Subcutaneous abdominal adipose tissue (tissue), 5 donors: ENCODE data around the gene ARHGAP44.
A peak's percentile ranks its signal among the peaks of the same experiment; 100 is the strongest.

Experiments
- H3K27ac ChIP-seq: one replicate; pipeline ENCODE4 v1.7.0; 2013; ENCODE audit warnings: low read depth, mild to moderate bottlenecking, inconsistent platforms, low read length, moderate library complexity
- H3K27me3 ChIP-seq, 5 donors: one replicate each; pipeline ENCODE4 v1.7.0; 2013; ENCODE audit warnings: low read length in 5 of 5, inconsistent platforms in 1 of 5; ENCODE audit not compliant: control insufficient read depth in 5 of 5, insufficient read depth in 4 of 5
- H3K36me3 ChIP-seq, 5 donors: one replicate each; pipeline ENCODE4 v1.7.0; 2013; ENCODE audit warnings: low read length in 5 of 5; ENCODE audit not compliant: control insufficient read depth in 5 of 5, insufficient read depth in 5 of 5
- H3K4me1 ChIP-seq, 5 donors: one replicate each; pipeline ENCODE4 v1.7.0; 2013; ENCODE audit warnings: low read length in 5 of 5, mild to moderate bottlenecking in 3 of 5, moderate library complexity in 1 of 5; ENCODE audit not compliant: control insufficient read depth in 5 of 5, insufficient read depth in 5 of 5
- H3K4me3 ChIP-seq, 5 donors: one replicate each; pipeline ENCODE4 v1.7.0; 2013; ENCODE audit warnings: low read length in 5 of 5, low read depth in 1 of 5
- H3K9ac ChIP-seq, 5 donors: one replicate each; pipeline ENCODE4 v1.7.0; 2013; ENCODE audit warnings: low read length in 5 of 5, mild to moderate bottlenecking in 4 of 5, moderate library complexity in 3 of 5
- H3K9me3 ChIP-seq, 5 donors: one replicate each; pipeline ENCODE4 v1.7.0; 2013; ENCODE audit warnings: low read length in 5 of 5; ENCODE audit not compliant: control insufficient read depth in 5 of 5
- donor health status: healthy.
- donor health status: healthy.
- donor health status: healthy.
- donor health status: healthy.
- donor health status: healthy.

The ARHGAP44 gene

GRCh38 chr17:13003927-13004326 is 214.6 kb downstream of the ARHGAP44 start:
- H3K4me3 ChIP-seq: no peak overlapping the region
- H3K36me3 ChIP-seq: peaks cover 18 to 86% (median 78%) of the 10 kb centered on the region in 5 donors
- H3K27me3 ChIP-seq: no peaks in the 10 kb centered on the region
- H3K9ac ChIP-seq: no peak overlapping the region
- H3K9me3 ChIP-seq: no peaks in the 10 kb centered on the region
- H3K4me1 ChIP-seq: peaks cover 0 to 3% (median 0%) of the 10 kb centered on the region in 5 donors
- H3K27ac ChIP-seq: no peak overlapping the region

GRCh38 chr17:13004336-13004735 is 215.0 kb downstream of the ARHGAP44 start:
- Histone ChIP-seq H3K27me3 (no peaks in the 10 kb centered on the region), H3K4me3 (no peak overlapping the region), H3K9ac (no peak overlapping the region), H3K9me3 (no peaks in the 10 kb centered on the region), H3K36me3 (peaks cover 21 to 84% (median 75%) of the 10 kb centered on the region in 5 donors), H3K4me1 (peaks cover 0 to 3% (median 0%) of the 10 kb centered on the region in 5 donors), H3K27ac (no peak overlapping the region)

- Histone ChIP-seq H3K9me3 (no peaks in the 10 kb centered on the region), H3K36me3 (peaks cover 23 to 84% (median 75%) of the 10 kb centered on the region in 5 donors), H3K27me3 (no peaks in the 10 kb centered on the region)
Measured at GRCh38 chr17:13005530-13005929, 216.2 kb downstream of the ARHGAP44 start.

GRCh38 chr17:13008461-13008860 is 219.2 kb downstream of the ARHGAP44 start:
- Histone ChIP-seq H3K4me1 (no peaks in the 10 kb centered on the region), H3K36me3 (peaks cover 35 to 89% (median 80%) of the 10 kb centered on the region in 5 donors), H3K27ac (no peak overlapping the region), H3K9ac (no peak overlapping the region), H3K9me3 (no peaks in the 10 kb centered on the region), H3K27me3 (no peaks in the 10 kb centered on the region), H3K4me3 (no peak overlapping the region)

More at GRCh38 chr17:13005530-13005929, 216.2 kb downstream of the ARHGAP44 start:
- Histone ChIP-seq H3K9ac (no peak overlapping the region), H3K27ac (no peak overlapping the region), H3K4me1 (peaks cover 0 to 3% (median 0%) of the 10 kb centered on the region in 5 donors), H3K4me3 (no peak overlapping the region)

GRCh38 chr17:13010959-13011358 is 221.7 kb downstream of the ARHGAP44 start:
- peaks cover 0 to 2% (median 0%) of the 10 kb centered on the region in 5 donors for H3K4me1 ChIP-seq
- H3K36me3 ChIP-seq: peaks cover 41 to 89% (median 76%) of the 10 kb centered on the region in 5 donors
- H3K9ac ChIP-seq: no peak overlapping the region

GRCh38 chr17:13014801-13015200 is 225.5 kb downstream of the ARHGAP44 start:
- H3K27ac ChIP-seq: no peak overlapping the region

More at GRCh38 chr17:13010959-13011358, 221.7 kb downstream of the ARHGAP44 start:
- H3K4me3 ChIP-seq: no peak overlapping the region
- H3K9me3 ChIP-seq: no peaks in the 10 kb centered on the region
- H3K27ac ChIP-seq: no peak overlapping the region
- no peaks in the 10 kb centered on the region for H3K27me3 ChIP-seq

GRCh38 chr17:13016881-13017654 is 227.8 kb downstream of the ARHGAP44 start:
- H3K27ac ChIP-seq: peak overlapping the region; percentile 85
- H3K4me1 ChIP-seq: peaks cover 2 to 20% (median 14%) of the 10 kb centered on the region in 5 donors
- H3K4me3 ChIP-seq: peak overlapping the region; percentile 82 to 94 (median 90)
- H3K36me3 ChIP-seq: peaks cover 25 to 42% (median 39%) of the 10 kb centered on the region in 5 donors
- H3K9me3 ChIP-seq: no peaks in the 10 kb centered on the region
- peak overlapping the region; percentile 78 to 93 (median 87) for H3K9ac ChIP-seq
- no peaks in the 10 kb centered on the region for H3K27me3 ChIP-seq

More at GRCh38 chr17:13014801-13015200, 225.5 kb downstream of the ARHGAP44 start:
- Histone ChIP-seq H3K4me3 (no peak overlapping the region), H3K36me3 (peaks cover 33 to 64% (median 61%) of the 10 kb centered on the region in 5 donors), H3K9ac (peak overlapping the region in 2 of 5 donors; percentile 22 to 43), H3K4me1 (peaks cover 2 to 20% (median 14%) of the 10 kb centered on the region in 5 donors), H3K9me3 (no peaks in the 10 kb centered on the region), H3K27me3 (no peaks in the 10 kb centered on the region)

- Histone ChIP-seq H3K9me3 (no peaks in the 10 kb centered on the region), H3K4me3 (peak within 1 kb of the TSS; percentile 82 to 94 (median 90)), H3K36me3 (peaks cover 21 to 34% (median 31%) of the 10 kb centered on the region in 5 donors), H3K27ac (peak within 1 kb of the TSS; percentile 85), H3K27me3 (no peaks in the 10 kb centered on the region), H3K4me1 (peaks cover 2 to 20% (median 14%) of the 10 kb centered on the region in 5 donors), H3K9ac (peak within 1 kb of the TSS; percentile 87 to 93 (median 87))
Measured at GRCh38 chr17:13017655-13018459, 228.6 kb downstream of the ARHGAP44 start, which contains the start of gene ELAC2. TSS of gene ELAC2 (minus strand) at chr17:13018027. CDS start at chr17:13017947, 80 bp downstream.

- Histone ChIP-seq H3K9ac (no peak overlapping the region), H3K9me3 (no peaks in the 10 kb centered on the region), H3K27me3 (no peaks in the 10 kb centered on the region), H3K4me3 (no peak overlapping the region), H3K4me1 (peaks cover 2 to 9% (median 8%) of the 10 kb centered on the region in 5 donors), H3K27ac (no peak overlapping the region), H3K36me3 (no peaks in the 10 kb centered on the region)
Measured at GRCh38 chr17:13024016-13024415, 234.7 kb downstream of the ARHGAP44 start.
